Uterus (tissue), 2 donors: ENCODE results near the gene MTLN.

Source experiments
- POLR2A ChIP-seq, 2 donors: fragments of 450-650 bp; IDR thresholded peaks; one replicate each; pipeline ENCODE4 v1.6.1; 2016; ENCODE audit warnings: antibody characterized with exemption in 2 of 2, mild to moderate bottlenecking in 1 of 2, moderate library complexity in 1 of 2
- TF ChIP-seq, protein P1 (sequence below), 4 experiments: fragments of 200-600 bp in 2 of 4; fragments of 450-650 bp in 2 of 4; sonication (generic) in 2 of 4; IDR thresholded peaks; one replicate each; pipeline ENCODE4 v1.5.1; 2016 to 2019; ENCODE audit warnings: antibody characterized with exemption in 4 of 4, mild to moderate bottlenecking in 2 of 4, moderate library complexity in 1 of 4

DNA sequence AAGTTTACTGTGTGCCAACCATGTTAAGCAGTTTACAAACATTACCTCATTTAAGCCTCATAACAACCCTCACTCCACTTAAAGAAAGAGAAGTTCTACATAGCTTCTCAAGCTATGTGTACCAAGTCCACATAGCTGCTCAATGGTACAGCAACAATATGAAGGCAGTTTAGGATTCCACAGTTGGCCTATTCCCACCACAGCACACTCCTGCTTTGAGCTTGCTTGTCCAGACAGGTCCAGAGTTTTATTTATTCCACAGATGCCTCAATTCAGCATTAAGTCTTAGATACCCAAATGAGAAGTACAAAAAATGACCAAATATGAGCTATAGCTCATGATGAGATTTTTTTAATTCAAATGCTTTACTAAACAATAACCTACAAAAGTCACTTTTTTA lies 32.3 kb downstream of the MTLN start:
- TF ChIP-seq, protein P1, sequence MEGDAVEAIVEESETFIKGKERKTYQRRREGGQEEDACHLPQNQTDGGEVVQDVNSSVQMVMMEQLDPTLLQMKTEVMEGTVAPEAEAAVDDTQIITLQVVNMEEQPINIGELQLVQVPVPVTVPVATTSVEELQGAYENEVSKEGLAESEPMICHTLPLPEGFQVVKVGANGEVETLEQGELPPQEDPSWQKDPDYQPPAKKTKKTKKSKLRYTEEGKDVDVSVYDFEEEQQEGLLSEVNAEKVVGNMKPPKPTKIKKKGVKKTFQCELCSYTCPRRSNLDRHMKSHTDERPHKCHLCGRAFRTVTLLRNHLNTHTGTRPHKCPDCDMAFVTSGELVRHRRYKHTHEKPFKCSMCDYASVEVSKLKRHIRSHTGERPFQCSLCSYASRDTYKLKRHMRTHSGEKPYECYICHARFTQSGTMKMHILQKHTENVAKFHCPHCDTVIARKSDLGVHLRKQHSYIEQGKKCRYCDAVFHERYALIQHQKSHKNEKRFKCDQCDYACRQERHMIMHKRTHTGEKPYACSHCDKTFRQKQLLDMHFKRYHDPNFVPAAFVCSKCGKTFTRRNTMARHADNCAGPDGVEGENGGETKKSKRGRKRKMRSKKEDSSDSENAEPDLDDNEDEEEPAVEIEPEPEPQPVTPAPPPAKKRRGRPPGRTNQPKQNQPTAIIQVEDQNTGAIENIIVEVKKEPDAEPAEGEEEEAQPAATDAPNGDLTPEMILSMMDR (IDR thresholded peaks at IDR 0.05): no peak
- no peak for TF ChIP-seq POLR2A (IDR thresholded peaks at IDR 0.05)
